GM18511 (cell line): ENCODE measurements around the gene MYO1D.

ENCODE experiments used
- ATAC-seq: cut with Tn5 transposase; IDR thresholded peaks from one replicate; pipeline ENCODE4 v1.9.1; 2021; ENCODE audit warnings: mild to moderate bottlenecking, moderate library complexity; ENCODE audit not compliant: unreplicated experiment

Gene MYO1D

GRCh38 chr17:32859857-32860525 lies 16.9 kb downstream of the MYO1D start:
- ATAC-seq: no peak

- ATAC-seq: no peak
Measured at GRCh38 chr17:32855620-32856019, 21.3 kb downstream of the MYO1D start.

GRCh38 chr17:32854832-32855389 lies 22.0 kb downstream of the MYO1D start:
- no peak for ATAC-seq

- no peak for ATAC-seq
Measured at GRCh38 chr17:32854207-32854606, 22.7 kb downstream of the MYO1D start.

- no peak for ATAC-seq
Measured at GRCh38 chr17:32852811-32853210, 24.1 kb downstream of the MYO1D start.

GRCh38 chr17:32849879-32850278 lies 27.0 kb downstream of the MYO1D start:
- ATAC-seq: no peak

- ATAC-seq: no peak
Measured at GRCh38 chr17:32847977-32848376, 28.9 kb downstream of the MYO1D start.

- no peak for ATAC-seq
Measured at GRCh38 chr17:32846143-32846542, 30.8 kb downstream of the MYO1D start.

GRCh38 chr17:32840241-32840640 lies 36.7 kb downstream of the MYO1D start:
- no peak for ATAC-seq

- no peak for ATAC-seq
Measured at GRCh38 chr17:32836527-32836926, 40.4 kb downstream of the MYO1D start.

- ATAC-seq: peak; percentile 72
Measured at GRCh38 chr17:32835291-32835761, 41.6 kb downstream of the MYO1D start.

GRCh38 chr17:32834104-32834503 lies 42.8 kb downstream of the MYO1D start:
- ATAC-seq: no peak

GRCh38 chr17:32833526-32833925 lies 43.4 kb downstream of the MYO1D start:
- no peak for ATAC-seq

GRCh38 chr17:32833076-32833475 lies 43.8 kb downstream of the MYO1D start:
- ATAC-seq: no peak

GRCh38 chr17:32831627-32832243 lies 45.2 kb downstream of the MYO1D start:
- no peak for ATAC-seq

- no peak for ATAC-seq
Measured at GRCh38 chr17:32831223-32831622, 45.7 kb downstream of the MYO1D start.

GRCh38 chr17:32828822-32829221 lies 48.1 kb downstream of the MYO1D start:
- ATAC-seq: peak; percentile 24

- no peak for ATAC-seq
Measured at GRCh38 chr17:32827227-32827626, 49.7 kb downstream of the MYO1D start.

GRCh38 chr17:32826076-32826475 lies 50.8 kb downstream of the MYO1D start:
- no peak for ATAC-seq

GRCh38 chr17:32824334-32824733 lies 52.6 kb downstream of the MYO1D start:
- ATAC-seq: no peak

GRCh38 chr17:32822996-32823395 lies 53.9 kb downstream of the MYO1D start:
- ATAC-seq: no peak
